Mesendoderm (in vitro differentiated cells): ENCODE data around the gene CHMP2A.

Experiments used
- DNase-seq: peaks from one replicate; pipeline ENCODE4 v3.0.0; 2013
- H2AK5ac ChIP-seq: 2 replicates; pipeline ENCODE4 v1.6.1; 2013; ENCODE audit warnings: low read length, inconsistent platforms
- H2BK120ac ChIP-seq: 2 replicates; pipeline ENCODE4 v1.6.1; 2013; ENCODE audit warnings: low read depth, mild to moderate bottlenecking, low read length, moderate library complexity, mixed read lengths
- H2BK15ac ChIP-seq: replicated peaks from 2 replicates; pipeline ENCODE4 v1.6.1; 2013; ENCODE audit warnings: low read depth, mild to moderate bottlenecking, moderate library complexity
- H2BK5ac ChIP-seq: 2 replicates; pipeline ENCODE4 v1.6.1; 2013; ENCODE audit warnings: low read length, inconsistent platforms
- H3K18ac ChIP-seq: 2 replicates; pipeline ENCODE4 v1.6.1; 2013; ENCODE audit warnings: mild to moderate bottlenecking, low read length, mixed read lengths
- H3K23ac ChIP-seq: one replicate; pipeline ENCODE4 v1.6.1; 2013; ENCODE audit warnings: low read length
- H3K27ac ChIP-seq: 2 replicates; pipeline ENCODE4 v1.5.1; 2013; ENCODE audit warnings: low read depth, mild to moderate bottlenecking, inconsistent platforms, low read length, moderate library complexity
- H3K27me3 ChIP-seq: 2 replicates; pipeline ENCODE4 v1.6.1; 2013; ENCODE audit warnings: low read length, control low read depth, mild to moderate bottlenecking, inconsistent platforms; ENCODE audit not compliant: insufficient read depth, poor library complexity
- H3K36me3 ChIP-seq: 2 replicates; pipeline ENCODE4 v1.6.1; 2013; ENCODE audit warnings: low read length, inconsistent platforms; ENCODE audit not compliant: control insufficient read depth, insufficient read depth
- H3K4ac ChIP-seq: one replicate; pipeline ENCODE4 v1.6.1; 2013; ENCODE audit warnings: low read depth, mild to moderate bottlenecking, low read length, moderate library complexity
- H3K4me1 ChIP-seq: 2 replicates; pipeline ENCODE4 v1.6.1; 2013; ENCODE audit warnings: low read depth, low read length, inconsistent platforms; ENCODE audit not compliant: control insufficient read depth
- H3K4me2 ChIP-seq: 2 replicates; pipeline ENCODE4 v1.6.1; 2013; ENCODE audit warnings: low read length
- H3K4me3 ChIP-seq: 2 replicates; pipeline ENCODE4 v1.5.1; 2013; ENCODE audit warnings: mild to moderate bottlenecking, low read length
- H3K56ac ChIP-seq: one replicate; pipeline ENCODE4 v1.6.1; 2013; ENCODE audit warnings: low read length
- H3K79me1 ChIP-seq: 2 replicates; pipeline ENCODE4 v1.6.1; 2013; ENCODE audit warnings: low read length, inconsistent platforms
- H3K79me2 ChIP-seq: 2 replicates; pipeline ENCODE4 v1.6.1; 2013; ENCODE audit warnings: mild to moderate bottlenecking, low read length; ENCODE audit not compliant: control insufficient read depth, insufficient read depth
- H3K9ac ChIP-seq: 2 replicates; pipeline ENCODE4 v1.6.1; 2013; ENCODE audit warnings: low read length, inconsistent platforms
- H4K5ac ChIP-seq: one replicate; pipeline ENCODE4 v1.6.1; 2013; ENCODE audit warnings: low read length
- H4K8ac ChIP-seq: one replicate; pipeline ENCODE4 v1.6.1; 2013; ENCODE audit warnings: low read depth, mild to moderate bottlenecking, control low read depth, low read length, moderate library complexity
- WGBS: extraction: QIAGEN DNeasy Blood & Tissue Kit; methylation state at CpG from one replicate; pipeline ENCODE4 v1.1.7; 2013; ENCODE audit warnings: low lambda C conversion rate, missing lambda C conversion rate; ENCODE audit not compliant: insufficient coverage; ENCODE audit errors: extremely low coverage; 5-methylcytosine and 5-hydroxymethylcytosine counted together

Gene CHMP2A

DNA sequence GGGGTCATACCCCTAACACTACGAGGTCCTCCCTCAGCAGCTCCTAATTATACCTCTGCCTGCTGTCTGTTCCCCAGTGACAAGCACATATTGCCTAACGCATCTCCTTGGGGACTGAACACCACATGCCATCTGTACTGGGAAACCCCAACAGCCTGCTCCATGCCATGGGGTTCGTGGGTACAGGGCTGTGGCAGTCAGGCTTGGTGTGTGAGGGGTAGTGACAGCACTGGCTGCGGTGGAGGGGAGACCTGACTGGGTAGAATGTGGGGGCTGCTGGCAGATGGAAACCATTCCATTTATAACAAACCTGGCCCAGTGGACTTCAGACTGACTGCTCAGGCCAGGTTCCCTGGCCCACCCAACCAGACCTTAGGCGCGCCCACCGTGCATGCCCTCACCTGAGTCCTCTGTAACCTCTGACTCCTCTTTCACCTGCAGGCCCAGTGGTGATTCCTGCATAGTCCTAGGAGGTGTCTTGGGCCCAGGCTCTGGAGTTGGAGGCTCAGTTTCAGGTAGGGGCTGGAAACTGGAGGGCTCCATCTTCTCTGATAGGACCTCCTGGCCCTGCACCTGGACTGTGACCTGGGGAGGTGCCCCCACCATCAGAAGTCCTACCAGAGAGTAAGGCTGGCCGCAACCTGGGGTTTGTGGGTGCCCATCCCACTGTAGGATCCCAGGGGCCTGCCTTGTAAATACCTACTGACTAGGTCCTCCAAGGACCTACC is 15.2 kb upstream of the CHMP2A start:
- no peak overlapping the region for H3K4me3 ChIP-seq
- no peak overlapping the region for H3K18ac ChIP-seq
- H3K56ac ChIP-seq, result no peak overlapping the region
- no peaks in the 10 kb centered on the region for H3K79me2 ChIP-seq
- no CpG with 5 or more reads among the region's 8 CpGs for WGBS
- H3K36me3 ChIP-seq, result peaks cover 6% of the 10 kb centered on the region
- peaks cover 3% of the 10 kb centered on the region for H3K4me1 ChIP-seq
- no peak overlapping the region for H4K5ac ChIP-seq
- no peak overlapping the region for H3K4me2 ChIP-seq
- no peaks in the 10 kb centered on the region for H3K79me1 ChIP-seq
- no peak overlapping the region for H3K27ac ChIP-seq
- H3K4ac ChIP-seq, result no peak overlapping the region
- H2AK5ac ChIP-seq, result no peak overlapping the region
- H2BK5ac ChIP-seq, result no peak overlapping the region
- H3K23ac ChIP-seq, result no peak overlapping the region
- DNase-seq, result no peak
- H2BK120ac ChIP-seq, result no peak overlapping the region
- H3K9ac ChIP-seq, result no peak overlapping the region
- no peak overlapping the region for H4K8ac ChIP-seq
- H3K27me3 ChIP-seq, result no peaks in the 10 kb centered on the region
- H2BK15ac ChIP-seq, result no peak overlapping the region

- H4K5ac ChIP-seq, result no peak overlapping the region
- no CpG with 5 or more reads among the region's 6 CpGs for whole genome bisulfite sequencing
- H3K18ac ChIP-seq, result no peak overlapping the region
- no peak overlapping the region for H3K9ac ChIP-seq
- no peak overlapping the region for H3K56ac ChIP-seq
- no peak overlapping the region for H2BK15ac ChIP-seq
- no peaks in the 10 kb centered on the region for H3K27me3 ChIP-seq
- peaks cover 6% of the 10 kb centered on the region for H3K36me3 ChIP-seq
- no peak overlapping the region for H4K8ac ChIP-seq
- no peak overlapping the region for H3K4me3 ChIP-seq
- no peaks in the 10 kb centered on the region for H3K79me1 ChIP-seq
- H3K23ac ChIP-seq, result no peak overlapping the region
- DNase-seq, result no peak
- H3K27ac ChIP-seq, result no peak overlapping the region
- peaks cover 3% of the 10 kb centered on the region for H3K4me1 ChIP-seq
- H3K4ac ChIP-seq, result no peak overlapping the region
- no peak overlapping the region for H2BK120ac ChIP-seq
- H2BK5ac ChIP-seq, result no peak overlapping the region
- H3K79me2 ChIP-seq, result no peaks in the 10 kb centered on the region
- no peak overlapping the region for H3K4me2 ChIP-seq
- H2AK5ac ChIP-seq, result no peak overlapping the region
Observed at GRCh38 chr19:58569191-58569942, 14.5 kb upstream of the CHMP2A start.

GRCh38 chr19:58568453-58569130 is 13.7 kb upstream of the CHMP2A start:
- Histone ChIP-seq H3K4me1 (no peaks in the 10 kb centered on the region), H3K23ac (no peak overlapping the region), H3K18ac (no peak overlapping the region), H3K9ac (no peak overlapping the region), H3K56ac (no peak overlapping the region), H2AK5ac (no peak overlapping the region), H3K36me3 (peaks cover 6% of the 10 kb centered on the region), H3K4me3 (no peak overlapping the region), H3K79me2 (no peaks in the 10 kb centered on the region), H2BK5ac (no peak overlapping the region), H4K5ac (no peak overlapping the region), H2BK15ac (no peak overlapping the region), H4K8ac (no peak overlapping the region), H3K27me3 (no peaks in the 10 kb centered on the region), H3K79me1 (no peaks in the 10 kb centered on the region), H2BK120ac (no peak overlapping the region), H3K4ac (no peak overlapping the region), H3K4me2 (no peak overlapping the region), H3K27ac (no peak overlapping the region)
- DNase-seq, result no peak
- WGBS, result no CpG with 5 or more reads among the region's 4 CpGs

DNA sequence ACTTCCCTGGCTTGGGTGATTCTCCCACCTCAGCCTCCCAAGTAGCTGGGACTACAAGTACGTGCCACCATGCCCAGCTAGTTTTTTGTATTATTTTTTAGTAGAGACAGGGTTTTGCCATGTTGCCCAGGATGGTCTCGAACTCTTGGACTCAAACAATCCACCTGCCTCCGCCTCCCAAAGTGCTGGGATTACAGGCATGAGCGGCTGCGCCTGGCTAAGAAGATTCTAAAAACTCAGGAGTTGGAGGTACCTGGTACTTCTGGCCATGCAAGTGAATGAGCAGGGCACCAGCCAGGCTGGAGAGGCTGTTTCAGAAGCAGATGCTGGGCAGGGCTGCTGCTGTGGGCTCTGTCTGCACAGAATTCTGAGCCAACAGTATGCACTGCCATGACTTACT is 12.1 kb upstream of the CHMP2A start:
- Histone ChIP-seq H2BK120ac (no peak overlapping the region), H3K9ac (no peak overlapping the region), H3K4me2 (no peak overlapping the region), H4K5ac (no peak overlapping the region), H3K27me3 (no peaks in the 10 kb centered on the region), H3K4ac (no peak overlapping the region), H3K79me2 (no peaks in the 10 kb centered on the region), H3K79me1 (no peaks in the 10 kb centered on the region), H2AK5ac (no peak overlapping the region), H3K18ac (no peak overlapping the region), H4K8ac (no peak overlapping the region), H2BK5ac (no peak overlapping the region), H3K4me1 (no peaks in the 10 kb centered on the region), H2BK15ac (no peak overlapping the region), H3K4me3 (no peak overlapping the region), H3K36me3 (peaks cover 6% of the 10 kb centered on the region), H3K27ac (no peak overlapping the region), H3K23ac (no peak overlapping the region), H3K56ac (no peak overlapping the region)
- no CpG with 5 or more reads among the region's 5 CpGs for WGBS
- DNase-seq, result no peak

DNA sequence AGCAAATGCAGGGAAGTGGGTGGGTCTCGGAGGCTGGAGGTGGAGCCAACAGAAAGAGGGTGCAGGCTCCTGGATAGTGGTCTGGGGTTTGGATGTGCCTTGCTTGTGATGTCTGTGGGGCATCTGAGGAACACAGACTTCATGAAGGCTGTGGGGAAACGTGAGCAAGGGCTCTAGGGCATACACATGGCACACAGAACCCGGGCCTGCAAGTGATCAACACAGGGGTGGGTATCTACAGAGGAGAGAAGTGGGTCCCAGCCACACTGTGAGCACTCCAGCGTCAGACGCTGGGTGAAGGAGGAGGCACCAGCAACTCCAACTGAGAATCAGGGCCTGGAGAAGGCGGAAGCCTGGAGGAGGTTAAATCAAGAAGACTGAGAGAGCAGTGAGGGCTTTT is 8.9 kb upstream of the CHMP2A start:
- no peak overlapping the region for H3K27ac ChIP-seq
- WGBS, result no CpG with 5 or more reads among the region's 6 CpGs
- no peak overlapping the region for H3K23ac ChIP-seq
- H4K8ac ChIP-seq, result no peak overlapping the region
- no peaks in the 10 kb centered on the region for H3K27me3 ChIP-seq
- peaks cover 5% of the 10 kb centered on the region for H3K36me3 ChIP-seq
- no peak overlapping the region for H3K4me3 ChIP-seq
- H3K9ac ChIP-seq, result no peak overlapping the region
- H2AK5ac ChIP-seq, result no peak overlapping the region
- DNase-seq, result no peak
- no peak overlapping the region for H3K4ac ChIP-seq
- H2BK5ac ChIP-seq, result no peak overlapping the region
- H3K4me1 ChIP-seq, result peaks cover 3% of the 10 kb centered on the region
- no peak overlapping the region for H2BK15ac ChIP-seq
- H4K5ac ChIP-seq, result no peak overlapping the region
- H3K79me2 ChIP-seq, result no peaks in the 10 kb centered on the region
- H3K4me2 ChIP-seq, result no peak overlapping the region
- no peak overlapping the region for H3K56ac ChIP-seq
- no peak overlapping the region for H3K18ac ChIP-seq
- no peaks in the 10 kb centered on the region for H3K79me1 ChIP-seq
- no peak overlapping the region for H2BK120ac ChIP-seq
